ENCODE data around the gene PLEKHA5.
A peak's percentile ranks its signal among the peaks of the same experiment; 100 is the strongest.

GRCh38 chr12:19181666-19182426 is 52.3 kb downstream of the PLEKHA5 start:
- peak in 2 of 4 experiments; percentile 10 to 13 for TF ChIP-seq CTCF (IDR thresholded peaks at IDR 0.05)
- no peak for TF ChIP-seq POLR2A (IDR thresholded peaks at IDR 0.05)
